ENCODE results near the gene PIK3R1. TPM values are rescaled to one million over a fixed set of nuclear protein-coding genes. Genes with fewer than 3 reads are reported as not detected.

PIK3R1 gene
- total and polyA plus RNA-seq, 8 donors, result 9.2 to 280 (median 52.3) TPM

DNA sequence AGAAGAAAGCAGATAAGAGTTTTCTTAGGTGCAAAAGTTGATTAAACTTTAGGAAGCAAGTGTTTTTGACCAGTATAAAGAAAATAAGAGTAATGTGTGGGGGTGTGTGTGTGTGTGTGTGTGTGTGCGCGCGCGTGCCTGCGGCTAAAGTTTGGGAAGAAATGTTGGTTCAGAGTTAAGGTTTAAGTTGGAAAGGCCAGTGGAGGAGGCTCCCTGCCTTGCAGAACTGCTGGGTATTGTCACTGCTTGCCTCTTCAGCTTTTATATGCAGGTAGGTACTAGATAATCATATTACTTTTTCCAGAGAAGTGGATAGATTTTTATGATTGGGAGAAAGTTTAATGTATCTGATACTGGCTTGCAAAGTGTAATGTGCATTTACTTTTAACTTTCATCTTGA, 2.0 kb downstream of the PIK3R1 start:
- H3K27ac ChIP-seq, result peak overlapping the region in 4 of 5 donors; percentile 93 to 99 (median 96)
- peak overlapping the region; percentile 56 to 98 (median 84) for H3K4me3 ChIP-seq
- no peaks in the 10 kb centered on the region for H3K27me3 ChIP-seq
- no peak for TF ChIP-seq POLR2A (IDR thresholded peaks at IDR 0.05)
- TF ChIP-seq EP300 (IDR thresholded peaks at IDR 0.05), result no peak
- TF ChIP-seq POLR2AphosphoS5 (IDR thresholded peaks at IDR 0.05), result no peak
- TF ChIP-seq, protein P1, sequence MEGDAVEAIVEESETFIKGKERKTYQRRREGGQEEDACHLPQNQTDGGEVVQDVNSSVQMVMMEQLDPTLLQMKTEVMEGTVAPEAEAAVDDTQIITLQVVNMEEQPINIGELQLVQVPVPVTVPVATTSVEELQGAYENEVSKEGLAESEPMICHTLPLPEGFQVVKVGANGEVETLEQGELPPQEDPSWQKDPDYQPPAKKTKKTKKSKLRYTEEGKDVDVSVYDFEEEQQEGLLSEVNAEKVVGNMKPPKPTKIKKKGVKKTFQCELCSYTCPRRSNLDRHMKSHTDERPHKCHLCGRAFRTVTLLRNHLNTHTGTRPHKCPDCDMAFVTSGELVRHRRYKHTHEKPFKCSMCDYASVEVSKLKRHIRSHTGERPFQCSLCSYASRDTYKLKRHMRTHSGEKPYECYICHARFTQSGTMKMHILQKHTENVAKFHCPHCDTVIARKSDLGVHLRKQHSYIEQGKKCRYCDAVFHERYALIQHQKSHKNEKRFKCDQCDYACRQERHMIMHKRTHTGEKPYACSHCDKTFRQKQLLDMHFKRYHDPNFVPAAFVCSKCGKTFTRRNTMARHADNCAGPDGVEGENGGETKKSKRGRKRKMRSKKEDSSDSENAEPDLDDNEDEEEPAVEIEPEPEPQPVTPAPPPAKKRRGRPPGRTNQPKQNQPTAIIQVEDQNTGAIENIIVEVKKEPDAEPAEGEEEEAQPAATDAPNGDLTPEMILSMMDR (IDR thresholded peaks at IDR 0.05), result no peak
- H3K4me1 ChIP-seq, result peaks cover 17 to 59% (median 35%) of the 10 kb centered on the region in 4 donors
- peak in 1 of 2 donors; percentile 25 for DNase-seq
- peaks cover 0 to 14% (median 4%) of the 10 kb centered on the region in 4 donors for H3K36me3 ChIP-seq
- H3K9me3 ChIP-seq, result no peaks in the 10 kb centered on the region
- intact Hi-C loops (cut with DNase I; ENCODE audit: low total_unique reads), result no loop called here
- WGBS, 5 donors, result 4 to 20% (median 15%) methylated on average over 5 of the region's 5 CpGs

DNA sequence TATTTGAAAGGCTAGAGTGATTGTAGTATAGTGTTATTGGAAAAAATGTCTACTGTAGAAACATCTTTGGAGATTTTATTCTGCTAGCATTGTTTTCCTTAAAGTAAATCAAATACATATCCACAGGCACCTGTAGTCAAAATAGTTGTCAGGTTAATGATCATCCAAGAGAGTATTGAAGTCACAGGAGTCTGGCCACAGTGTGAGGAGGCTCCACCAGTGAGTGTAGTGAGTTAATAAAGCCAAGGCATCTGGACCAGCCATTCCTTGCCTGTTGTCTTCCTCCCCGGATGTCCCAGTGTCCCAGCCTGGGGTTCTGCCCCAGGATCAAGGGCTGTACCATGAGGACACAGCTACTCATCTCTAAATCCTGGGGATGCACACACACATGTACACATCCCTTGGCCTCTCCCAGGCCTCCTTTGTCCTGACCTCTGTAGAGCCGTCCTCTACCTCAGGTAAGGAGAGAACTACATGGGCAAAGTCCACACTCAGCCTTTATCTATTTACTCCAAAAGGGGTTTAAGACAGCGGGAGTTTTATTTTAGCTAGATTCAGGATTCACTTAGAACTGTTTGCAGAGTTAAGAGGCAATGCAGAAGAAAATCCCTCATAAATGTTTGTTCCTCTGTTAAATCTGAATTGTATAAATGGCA, 3.7 kb downstream of the PIK3R1 start:
- no peaks in the 10 kb centered on the region for H3K27me3 ChIP-seq

DNA sequence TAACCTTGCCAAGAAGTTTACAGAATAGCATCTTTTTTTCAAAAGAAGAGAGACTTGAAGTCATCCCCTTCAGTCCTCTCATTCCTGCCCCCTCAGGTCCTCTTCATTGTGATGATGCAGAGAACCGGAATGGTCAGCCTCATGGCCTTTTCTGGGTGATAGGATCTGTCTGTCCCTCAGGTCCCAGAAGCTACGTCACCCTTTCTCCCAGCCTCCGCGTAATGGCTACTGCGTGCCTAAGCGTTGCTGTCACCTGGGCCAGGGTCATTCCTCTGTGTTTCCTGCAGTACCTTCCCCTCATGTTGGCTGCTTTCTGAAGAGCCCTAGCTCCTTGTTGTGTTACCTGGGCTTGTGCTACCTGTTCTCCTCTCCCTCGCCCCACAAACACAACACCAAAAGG, 4.7 kb downstream of the PIK3R1 start:
- intact Hi-C loops (cut with DNase I; ENCODE audit: low total_unique reads), result no loop called here
- peak overlapping the region in 1 of 4 donors; percentile 98 for H3K4me3 ChIP-seq
- WGBS, 5 donors, result 87 to 97% (median 91%) methylated on average over 7 of the region's 7 CpGs
- DNase-seq, result no peak
- peaks cover 0 to 14% (median 4%) of the 10 kb centered on the region in 4 donors for H3K36me3 ChIP-seq
- no peak overlapping the region for H3K27ac ChIP-seq
- H3K4me1 ChIP-seq, result peaks cover 25 to 77% (median 54%) of the 10 kb centered on the region in 4 donors
- no peaks in the 10 kb centered on the region for H3K27me3 ChIP-seq
- TF ChIP-seq POLR2A (IDR thresholded peaks at IDR 0.05) (no peak), POLR2AphosphoS5 (IDR thresholded peaks at IDR 0.05) (no peak), EP300 (IDR thresholded peaks at IDR 0.05) (no peak)
- TF ChIP-seq, protein P1 (IDR thresholded peaks at IDR 0.05), result no peak
- H3K9me3 ChIP-seq, result no peaks in the 10 kb centered on the region

More for the DNA sequence above, 3.7 kb downstream of the PIK3R1 start:
- DNase-seq, result no peak
- H3K4me3 ChIP-seq, result peak overlapping the region; percentile 56 to 98 (median 84)
- intact Hi-C loops (cut with DNase I; ENCODE audit: low total_unique reads), result no loop called here
- 40 to 61% (median 43%) methylated on average over 3 of the region's 3 CpGs for WGBS, 5 donors
- H3K9me3 ChIP-seq, result no peaks in the 10 kb centered on the region
- H3K4me1 ChIP-seq, result peaks cover 19 to 71% (median 49%) of the 10 kb centered on the region in 4 donors
- H3K36me3 ChIP-seq, result peaks cover 0 to 14% (median 4%) of the 10 kb centered on the region in 4 donors
- H3K27ac ChIP-seq, result peak overlapping the region in 1 of 5 donors; percentile 98
- TF ChIP-seq EP300 (IDR thresholded peaks at IDR 0.05) (no peak), POLR2A (IDR thresholded peaks at IDR 0.05) (no peak), POLR2AphosphoS5 (IDR thresholded peaks at IDR 0.05) (no peak)
- TF ChIP-seq, protein P1 (IDR thresholded peaks at IDR 0.05), result no peak

DNA sequence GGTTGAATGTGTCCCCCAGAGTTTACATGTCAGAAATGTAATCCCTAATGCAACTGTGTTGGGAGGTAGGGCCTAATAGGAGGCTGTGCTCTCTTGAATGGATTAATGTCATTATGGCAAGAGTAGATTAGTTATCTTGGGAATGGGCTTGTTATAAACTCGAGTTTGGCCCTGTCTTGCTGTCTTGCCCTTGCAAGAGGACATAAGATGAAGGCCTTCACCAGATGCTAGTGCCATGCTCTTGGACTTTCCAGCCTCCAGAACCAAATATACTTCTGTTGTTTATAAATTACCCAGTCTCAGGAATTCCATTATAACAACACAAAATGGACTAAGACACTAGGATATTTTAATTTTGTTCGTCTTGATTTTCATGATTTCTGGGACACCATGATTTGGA, 5.4 kb downstream of the PIK3R1 start:
- no peak overlapping the region for H3K4me3 ChIP-seq
- H3K27me3 ChIP-seq, result no peaks in the 10 kb centered on the region
- H3K9me3 ChIP-seq, result no peaks in the 10 kb centered on the region
- peaks cover 0 to 14% (median 4%) of the 10 kb centered on the region in 4 donors for H3K36me3 ChIP-seq
- DNase-seq, result no peak
- peaks cover 32 to 84% (median 61%) of the 10 kb centered on the region in 4 donors for H3K4me1 ChIP-seq
- H3K27ac ChIP-seq, result no peak overlapping the region
- 88 to 92% (median 91%) methylated on average over 2 of the region's 2 CpGs for WGBS, 5 donors
- intact Hi-C loops (cut with DNase I; ENCODE audit: low total_unique reads), result no loop called here
- TF ChIP-seq, protein P1 (IDR thresholded peaks at IDR 0.05), result no peak
- TF ChIP-seq POLR2A (IDR thresholded peaks at IDR 0.05) (no peak), EP300 (IDR thresholded peaks at IDR 0.05) (no peak), POLR2AphosphoS5 (IDR thresholded peaks at IDR 0.05) (no peak)

Data from stomach (tissue), 9 donors.